Measurements from ENCODE around the gene GJC2.
A peak's percentile ranks its signal among the peaks of the same experiment; 100 is the strongest.

- TF ChIP-seq CTCF (IDR thresholded peaks at IDR 0.05) (peak in 5 of 6 experiments; percentile 24 to 59 (median 50)), POLR2AphosphoS5 (IDR thresholded peaks at IDR 0.05) (peak; percentile 48 to 71)
These were observed 16.6 kb downstream of the GJC2 start for GRCh38 chr1:228166170-228166936.

All from upper lobe of left lung (tissue), 4 donors.